Uterus (tissue), 2 donors: ENCODE measurements around the gene DRD2.

Experiments
- CTCF ChIP-seq, 4 experiments: fragments of 200-600 bp in 2 of 4; fragments of 450-650 bp in 2 of 4; sonication (generic) in 2 of 4; IDR thresholded peaks; one replicate each; pipeline ENCODE4 v1.5.1; 2016 to 2019; ENCODE audit warnings: antibody characterized with exemption in 4 of 4, mild to moderate bottlenecking in 2 of 4, moderate library complexity in 1 of 4
- POLR2A ChIP-seq, 2 donors: fragments of 450-650 bp; IDR thresholded peaks; one replicate each; pipeline ENCODE4 v1.6.1; 2016; ENCODE audit warnings: antibody characterized with exemption in 2 of 2, mild to moderate bottlenecking in 1 of 2, moderate library complexity in 1 of 2

- TF ChIP-seq CTCF (IDR thresholded peaks at IDR 0.05) = no peak
- TF ChIP-seq POLR2A (IDR thresholded peaks at IDR 0.05) = no peak
These were observed 6.5 kb upstream of the DRD2 start for GRCh38 chr11:113481672-113482071.
